Osteocyte (in vitro differentiated cells): Measurements from ENCODE around the gene ENAM. TPM values are rescaled to one million over a fixed set of nuclear protein-coding genes. Genes with fewer than 3 reads are reported as not detected.

Source experiments
- DNase-seq: peaks from one replicate; pipeline ENCODE4 v3.0.0; 2021; ENCODE audit warnings: mixed read lengths; ENCODE audit not compliant: unreplicated experiment; ENCODE audit errors: extremely low spot score
- H3K27ac Mint-ChIP-seq: one replicate; pipeline ENCODE4 v1.8.0; 2021; ENCODE audit warnings: mild to moderate bottlenecking, mixed read lengths; ENCODE audit not compliant: unreplicated experiment
- H3K27me3 Mint-ChIP-seq: one replicate; pipeline ENCODE4 v1.8.0; 2021; ENCODE audit warnings: mixed read lengths; ENCODE audit not compliant: unreplicated experiment
- H3K36me3 Mint-ChIP-seq: one replicate; pipeline ENCODE4 v1.8.0; 2021; ENCODE audit warnings: mixed read lengths; ENCODE audit not compliant: unreplicated experiment
- H3K4me1 Mint-ChIP-seq: one replicate; pipeline ENCODE4 v1.8.0; 2021; ENCODE audit warnings: mixed read lengths; ENCODE audit not compliant: unreplicated experiment
- H3K4me3 Mint-ChIP-seq: one replicate; pipeline ENCODE4 v1.8.0; 2021; ENCODE audit warnings: mild to moderate bottlenecking, moderate library complexity, mixed read lengths; ENCODE audit not compliant: unreplicated experiment
- H3K9me3 Mint-ChIP-seq: one replicate; pipeline ENCODE4 v1.8.0; 2021; ENCODE audit warnings: mixed read lengths; ENCODE audit not compliant: unreplicated experiment
- CTCF ChIP-seq: fragments of 200-600 bp; sonication (generic); IDR thresholded peaks from 2 replicates; pipeline ENCODE4 v1.5.0; 2021; ENCODE audit warnings: antibody characterized with exemption, mild to moderate bottlenecking, moderate library complexity
- total RNA-seq: library from RNA; stranded (reverse); gene quantifications from 2 replicates; pipeline ENCODE4 v1.2.1, GENCODE V29; 2021

ENAM gene
- total RNA-seq, 1 donor from 2014 or later: not detected

GRCh38 chr4:70667740-70668535 is 39.4 kb downstream of the ENAM start:
- Mint-ChIP-seq H3K4me1 (peaks cover 13% of the 10 kb centered on the region), H3K36me3 (no peaks in the 10 kb centered on the region), H3K27me3 (peaks cover 27% of the 10 kb centered on the region), H3K4me3 (no peak overlapping the region), H3K27ac (no peak overlapping the region), H3K9me3 (no peaks in the 10 kb centered on the region)
- TF ChIP-seq CTCF: no peak
- DNase-seq: no peak

GRCh38 chr4:70670332-70671014 is 41.9 kb downstream of the ENAM start:
- no peaks in the 10 kb centered on the region for H3K36me3 Mint-ChIP-seq
- H3K9me3 Mint-ChIP-seq: no peaks in the 10 kb centered on the region
- no peak overlapping the region for H3K27ac Mint-ChIP-seq
- no peak overlapping the region for H3K4me3 Mint-ChIP-seq
- no peak for DNase-seq
- peaks cover 43% of the 10 kb centered on the region for H3K27me3 Mint-ChIP-seq
- peaks cover 13% of the 10 kb centered on the region for H3K4me1 Mint-ChIP-seq
- TF ChIP-seq CTCF: no peak

- peaks cover 9% of the 10 kb centered on the region for H3K4me1 Mint-ChIP-seq
- H3K36me3 Mint-ChIP-seq: no peaks in the 10 kb centered on the region
- no peak for DNase-seq
- H3K27me3 Mint-ChIP-seq: peaks cover 47% of the 10 kb centered on the region
- no peak overlapping the region for H3K27ac Mint-ChIP-seq
- H3K4me3 Mint-ChIP-seq: no peak overlapping the region
- H3K9me3 Mint-ChIP-seq: no peaks in the 10 kb centered on the region
- TF ChIP-seq CTCF: no peak
Observed at GRCh38 chr4:70671091-70671490, 42.5 kb downstream of the ENAM start.

GRCh38 chr4:70674191-70674590 is 45.6 kb downstream of the ENAM start:
- DNase-seq: no peak
- H3K36me3 Mint-ChIP-seq: no peaks in the 10 kb centered on the region
- no peaks in the 10 kb centered on the region for H3K9me3 Mint-ChIP-seq
- no peak for TF ChIP-seq CTCF
- no peak overlapping the region for H3K4me3 Mint-ChIP-seq
- peaks cover 52% of the 10 kb centered on the region for H3K27me3 Mint-ChIP-seq
- no peaks in the 10 kb centered on the region for H3K4me1 Mint-ChIP-seq
- H3K27ac Mint-ChIP-seq: no peak overlapping the region

GRCh38 chr4:70674731-70675130 is 46.2 kb downstream of the ENAM start:
- no peak for TF ChIP-seq CTCF
- Mint-ChIP-seq H3K36me3 (no peaks in the 10 kb centered on the region), H3K4me3 (no peak overlapping the region), H3K4me1 (no peaks in the 10 kb centered on the region), H3K27me3 (peaks cover 54% of the 10 kb centered on the region), H3K9me3 (no peaks in the 10 kb centered on the region), H3K27ac (no peak overlapping the region)
- DNase-seq: no peak
